ENCODE results near the gene GSTM3.
A peak's percentile ranks its signal among the peaks of the same experiment; 100 is the strongest.
"Not testable (repeated sequence)": the region's sequence is repeated elsewhere in the genome, so short reads cannot be mapped to it uniquely, and the experiment has no call there.

GSTM3 gene

DNA sequence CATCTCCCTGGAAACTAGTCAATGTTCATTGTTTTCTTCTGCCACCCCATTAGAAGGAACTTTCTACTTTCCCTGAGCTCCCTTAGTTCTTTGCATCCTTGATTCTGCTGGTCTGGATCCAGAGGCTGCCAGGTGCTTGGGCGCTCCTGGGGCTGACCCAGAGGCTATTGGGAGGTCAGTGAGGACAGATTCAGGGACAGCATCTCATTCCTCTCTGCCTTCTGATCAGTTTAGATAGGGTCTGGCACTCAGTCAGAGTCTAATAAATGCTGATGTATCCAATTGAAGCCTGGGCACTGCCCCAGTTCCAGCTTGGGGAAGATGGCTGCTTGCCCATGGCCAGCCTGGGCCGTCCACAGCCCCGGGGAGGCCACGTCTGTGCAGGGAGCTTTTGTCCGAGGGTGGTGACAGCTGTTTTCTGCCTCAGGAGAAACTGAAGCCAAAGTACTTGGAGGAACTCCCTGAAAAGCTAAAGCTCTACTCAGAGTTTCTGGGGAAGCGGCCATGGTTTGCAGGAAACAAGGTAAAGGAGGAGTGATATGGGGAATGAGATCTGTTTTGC, 50.9 kb downstream of the GSTM3 start:
- Mint-ChIP-seq H3K4me3 (no peak overlapping the region), H3K27me3 (ENCODE audit: low read depth, poor library complexity) (peaks cover 2% of the 10 kb centered on the region), H3K27ac (no peak overlapping the region), H3K4me1 (peaks cover 5% of the 10 kb centered on the region), H3K36me3 (ENCODE audit: low read depth) (peaks cover 10% of the 10 kb centered on the region), H3K9me3 (peaks cover 2% of the 10 kb centered on the region)
- DNase-seq = no peak
- TF ChIP-seq, protein P1, sequence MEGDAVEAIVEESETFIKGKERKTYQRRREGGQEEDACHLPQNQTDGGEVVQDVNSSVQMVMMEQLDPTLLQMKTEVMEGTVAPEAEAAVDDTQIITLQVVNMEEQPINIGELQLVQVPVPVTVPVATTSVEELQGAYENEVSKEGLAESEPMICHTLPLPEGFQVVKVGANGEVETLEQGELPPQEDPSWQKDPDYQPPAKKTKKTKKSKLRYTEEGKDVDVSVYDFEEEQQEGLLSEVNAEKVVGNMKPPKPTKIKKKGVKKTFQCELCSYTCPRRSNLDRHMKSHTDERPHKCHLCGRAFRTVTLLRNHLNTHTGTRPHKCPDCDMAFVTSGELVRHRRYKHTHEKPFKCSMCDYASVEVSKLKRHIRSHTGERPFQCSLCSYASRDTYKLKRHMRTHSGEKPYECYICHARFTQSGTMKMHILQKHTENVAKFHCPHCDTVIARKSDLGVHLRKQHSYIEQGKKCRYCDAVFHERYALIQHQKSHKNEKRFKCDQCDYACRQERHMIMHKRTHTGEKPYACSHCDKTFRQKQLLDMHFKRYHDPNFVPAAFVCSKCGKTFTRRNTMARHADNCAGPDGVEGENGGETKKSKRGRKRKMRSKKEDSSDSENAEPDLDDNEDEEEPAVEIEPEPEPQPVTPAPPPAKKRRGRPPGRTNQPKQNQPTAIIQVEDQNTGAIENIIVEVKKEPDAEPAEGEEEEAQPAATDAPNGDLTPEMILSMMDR (IDR thresholded peaks at IDR 0.05) = no peak

DNA sequence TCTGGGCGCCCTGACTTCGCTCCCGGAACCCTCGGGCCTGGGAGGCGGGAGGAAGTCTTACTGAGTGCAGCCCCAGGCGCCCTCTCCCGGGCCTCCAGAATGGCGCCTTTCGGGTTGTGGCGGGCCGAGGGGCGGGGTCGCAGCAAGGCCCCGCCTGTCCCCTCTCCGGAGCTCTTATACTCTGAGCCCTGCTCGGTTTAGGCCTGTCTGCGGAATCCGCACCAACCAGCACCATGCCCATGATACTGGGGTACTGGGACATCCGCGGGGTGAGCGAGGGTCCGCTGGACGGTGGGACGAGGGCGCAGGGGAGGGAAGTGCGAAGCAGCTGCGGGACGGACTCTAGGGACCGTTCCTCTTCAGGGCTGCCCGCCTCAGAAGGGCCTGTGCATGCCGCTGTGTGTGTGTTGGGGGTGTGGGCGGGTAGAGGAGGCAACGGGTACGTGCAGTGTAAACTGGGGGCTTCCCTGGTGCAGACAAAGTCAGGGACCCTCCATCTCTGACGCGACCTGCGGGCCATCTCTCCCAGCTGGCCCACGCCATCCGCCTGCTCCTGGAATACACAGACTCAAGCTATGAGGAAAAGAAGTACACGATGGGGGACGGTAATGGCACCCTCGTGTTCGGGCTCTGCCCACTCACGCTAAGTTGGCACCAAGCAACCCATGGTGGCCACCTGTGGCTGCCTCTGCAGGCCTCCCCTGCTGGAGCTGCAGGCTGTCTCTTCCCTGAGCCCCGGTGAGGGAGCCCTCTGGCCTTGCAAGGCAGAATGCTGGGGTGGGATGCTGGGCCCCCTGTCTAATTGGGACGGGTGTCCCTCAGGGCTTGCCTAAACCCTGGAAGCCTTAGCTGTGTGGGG, 53.0 kb downstream of the GSTM3 start, which contains the start of gene GSTM1:
Gene GSTM1, plus strand, starts transcription at position 177 of the 859 bp plus-strand sequence. Its CDS starts 57 bp downstream, at position 234.
- peak within 1 kb of the TSS; percentile 81 for H3K4me3 Mint-ChIP-seq
- H3K27me3 Mint-ChIP-seq (ENCODE audit: low read depth, poor library complexity) = peaks cover 2% of the 10 kb centered on the region
- TF ChIP-seq, protein P1 (IDR thresholded peaks at IDR 0.05) = no peak
- no peak within 1 kb of the TSS for H3K27ac Mint-ChIP-seq
- H3K4me1 Mint-ChIP-seq = peaks cover 5% of the 10 kb centered on the region
- H3K36me3 Mint-ChIP-seq (ENCODE audit: low read depth) = peaks cover 10% of the 10 kb centered on the region
- DNase-seq = peak; percentile 69
- H3K9me3 Mint-ChIP-seq = peaks cover 5% of the 10 kb centered on the region

DNA sequence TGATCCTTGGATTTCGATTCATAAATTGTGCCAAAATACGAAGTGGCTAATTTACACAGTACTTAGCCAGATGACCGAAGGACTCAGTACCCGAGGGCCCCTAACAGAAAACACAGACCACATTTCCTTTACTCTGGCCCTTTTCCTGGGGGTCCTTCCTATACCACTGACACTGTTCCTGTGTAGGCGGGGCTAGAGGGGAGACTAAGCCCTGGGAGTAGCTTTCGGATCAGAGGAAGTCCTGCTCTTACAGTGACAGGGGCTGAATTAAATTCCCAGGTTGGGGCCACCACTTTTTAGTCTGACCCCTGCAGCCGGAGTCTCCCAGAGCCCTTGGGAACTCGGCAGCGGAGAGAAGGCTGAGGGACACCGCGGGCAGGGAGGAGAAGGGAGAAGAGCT, 53.7 kb downstream of the GSTM3 start:
- H3K27me3 Mint-ChIP-seq (ENCODE audit: low read depth, poor library complexity); H3K9me3 Mint-ChIP-seq; H3K4me1 Mint-ChIP-seq; DNase-seq; H3K27ac Mint-ChIP-seq; H3K36me3 Mint-ChIP-seq (ENCODE audit: low read depth): not testable (repeated sequence)
- peak overlapping the region; percentile 81 for H3K4me3 Mint-ChIP-seq

DNA sequence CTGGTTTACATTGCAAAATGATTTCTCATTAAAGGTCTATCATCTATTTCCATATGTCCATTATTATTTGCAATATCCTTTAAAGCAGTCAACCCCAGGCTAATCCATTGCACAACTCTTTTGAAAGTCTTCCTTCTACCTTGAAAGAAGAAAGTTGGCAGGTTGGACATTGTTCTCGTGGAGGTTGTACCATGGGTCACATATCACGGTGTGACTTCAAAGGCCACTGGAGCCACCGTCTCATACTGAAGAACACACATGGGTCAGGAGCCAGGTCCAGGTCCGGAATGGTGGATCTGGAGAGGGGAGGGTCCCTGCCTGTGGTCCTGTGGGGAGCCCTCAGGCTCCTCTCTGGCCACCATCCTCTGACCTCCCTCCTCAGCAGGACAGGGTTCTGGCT, 54.9 kb downstream of the GSTM3 start:
- H3K27ac Mint-ChIP-seq; H3K9me3 Mint-ChIP-seq; H3K27me3 Mint-ChIP-seq (ENCODE audit: low read depth, poor library complexity); H3K36me3 Mint-ChIP-seq (ENCODE audit: low read depth); H3K4me1 Mint-ChIP-seq; DNase-seq; H3K4me3 Mint-ChIP-seq: not testable (repeated sequence)

DNA sequence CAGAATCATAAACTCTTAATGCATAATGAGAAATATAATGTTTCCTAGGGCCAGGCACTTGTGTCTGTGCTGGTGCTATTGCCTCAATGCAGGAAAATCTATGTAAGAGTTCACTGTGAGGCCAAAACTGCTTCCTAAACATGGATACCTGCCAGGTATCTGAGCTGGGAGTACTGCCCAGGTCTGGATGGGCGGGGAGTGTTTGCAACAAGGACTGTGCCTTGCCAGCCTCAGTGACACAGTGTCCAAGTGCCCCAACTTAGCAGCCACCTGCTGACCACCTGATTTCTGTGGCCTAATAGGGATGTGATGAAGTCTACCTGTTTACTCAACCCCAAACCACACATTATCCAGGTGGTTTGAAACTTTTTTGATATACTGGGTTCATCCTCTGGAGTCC, 55.4 kb downstream of the GSTM3 start:
- not testable (repeated sequence) for H3K36me3 Mint-ChIP-seq (ENCODE audit: low read depth); H3K4me3 Mint-ChIP-seq; H3K27ac Mint-ChIP-seq; DNase-seq; H3K27me3 Mint-ChIP-seq (ENCODE audit: low read depth, poor library complexity); H3K9me3 Mint-ChIP-seq; H3K4me1 Mint-ChIP-seq

DNA sequence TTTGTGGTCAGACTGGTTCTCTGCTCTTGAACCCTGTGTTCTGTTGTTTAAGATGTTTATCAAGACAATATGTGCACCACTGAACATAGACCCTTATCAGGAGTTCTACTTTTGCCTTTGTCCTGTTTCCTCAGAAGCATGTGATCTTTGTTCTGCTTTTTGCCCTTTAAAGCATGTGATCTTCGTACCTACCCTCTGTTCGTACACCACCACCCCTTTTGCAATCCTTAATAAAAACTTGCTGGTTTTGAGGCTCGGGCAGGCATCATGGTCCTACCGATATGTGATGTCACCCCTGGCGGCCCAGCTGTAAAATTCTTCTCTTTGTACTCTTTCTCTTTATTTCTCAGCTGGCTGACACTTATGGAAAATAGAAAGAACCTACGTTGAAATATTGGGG, 56.1 kb downstream of the GSTM3 start:
- not testable (repeated sequence) for H3K27ac Mint-ChIP-seq; DNase-seq; H3K4me1 Mint-ChIP-seq; H3K9me3 Mint-ChIP-seq; H3K4me3 Mint-ChIP-seq; H3K36me3 Mint-ChIP-seq (ENCODE audit: low read depth); H3K27me3 Mint-ChIP-seq (ENCODE audit: low read depth, poor library complexity)

Measured in nephron progenitor cell (in vitro differentiated cells).